AML-193 (cell line): ENCODE results near the gene ASTE1.
"Not testable (repeated sequence)": the region's sequence is repeated elsewhere in the genome, so short reads cannot be mapped to it uniquely, and the experiment has no call there.

ENCODE experiments used
- DNase-seq, 2 experiments: peaks; one replicate each; lab custom pipeline; 2025; lab: John Stamatoyannopoulos, UW

ASTE1 gene

GRCh38 chr3:131008326-131008725 is 18.3 kb downstream of the ASTE1 start:
- no peak for DNase-seq

GRCh38 chr3:131007782-131008181 is 18.8 kb downstream of the ASTE1 start:
- no peak for DNase-seq

- no peak for DNase-seq
These were observed 19.4 kb downstream of the ASTE1 start for GRCh38 chr3:131007256-131007655.

- no peak for DNase-seq
These were observed 22.0 kb downstream of the ASTE1 start for GRCh38 chr3:131004603-131005002.

GRCh38 chr3:131001071-131001470 is 25.6 kb downstream of the ASTE1 start:
- DNase-seq, result no peak

- peak; percentile 58 to 67 for DNase-seq
These were observed 29.3 kb downstream of the ASTE1 start for GRCh38 chr3:130997289-130997688.

GRCh38 chr3:130992344-130992743 is 34.3 kb downstream of the ASTE1 start:
- no peak for DNase-seq

- no peak for DNase-seq
These were observed 35.5 kb downstream of the ASTE1 start for GRCh38 chr3:130991126-130991525.

- no peak for DNase-seq
These were observed 36.3 kb downstream of the ASTE1 start for GRCh38 chr3:130990282-130990681.

- no peak for DNase-seq
These were observed 45.2 kb downstream of the ASTE1 start for GRCh38 chr3:130981469-130981868.

- no peak for DNase-seq
These were observed 47.5 kb downstream of the ASTE1 start for GRCh38 chr3:130979117-130979516.

GRCh38 chr3:130976706-130977105 is 49.9 kb downstream of the ASTE1 start:
- no peak for DNase-seq

GRCh38 chr3:130975251-130975650 is 51.4 kb downstream of the ASTE1 start:
- no peak for DNase-seq

- DNase-seq, result no peak
These were observed 52.4 kb downstream of the ASTE1 start for GRCh38 chr3:130974201-130974600.

GRCh38 chr3:130973406-130973805 is 53.2 kb downstream of the ASTE1 start:
- no peak for DNase-seq

- not testable (repeated sequence) for DNase-seq
These were observed 54.0 kb downstream of the ASTE1 start for GRCh38 chr3:130972592-130972991.

- no peak for DNase-seq
These were observed 55.4 kb downstream of the ASTE1 start for GRCh38 chr3:130971208-130971607.

- DNase-seq, result no peak
These were observed 57.0 kb downstream of the ASTE1 start for GRCh38 chr3:130969621-130970020.

GRCh38 chr3:130968221-130968620 is 58.4 kb downstream of the ASTE1 start:
- DNase-seq, result no peak

GRCh38 chr3:130967281-130967680 is 59.3 kb downstream of the ASTE1 start:
- DNase-seq, result no peak

- DNase-seq, result peak; percentile 21 to 25
These were observed 62.7 kb downstream of the ASTE1 start for GRCh38 chr3:130963878-130964277.
